ENCODE measurements around the gene PRPS1. TPM values are rescaled to one million over a fixed set of nuclear protein-coding genes. Genes with fewer than 3 reads are reported as not detected.
A peak's percentile ranks its signal among the peaks of the same experiment; 100 is the strongest.

Gene PRPS1
- 22.1 TPM for total RNA-seq
- long read RNA-seq, partial matches to known transcripts = 2 of 5 reads
- long read RNA-seq, other reads (novel, unspliced or antisense) = 1 of 5 reads

DNA sequence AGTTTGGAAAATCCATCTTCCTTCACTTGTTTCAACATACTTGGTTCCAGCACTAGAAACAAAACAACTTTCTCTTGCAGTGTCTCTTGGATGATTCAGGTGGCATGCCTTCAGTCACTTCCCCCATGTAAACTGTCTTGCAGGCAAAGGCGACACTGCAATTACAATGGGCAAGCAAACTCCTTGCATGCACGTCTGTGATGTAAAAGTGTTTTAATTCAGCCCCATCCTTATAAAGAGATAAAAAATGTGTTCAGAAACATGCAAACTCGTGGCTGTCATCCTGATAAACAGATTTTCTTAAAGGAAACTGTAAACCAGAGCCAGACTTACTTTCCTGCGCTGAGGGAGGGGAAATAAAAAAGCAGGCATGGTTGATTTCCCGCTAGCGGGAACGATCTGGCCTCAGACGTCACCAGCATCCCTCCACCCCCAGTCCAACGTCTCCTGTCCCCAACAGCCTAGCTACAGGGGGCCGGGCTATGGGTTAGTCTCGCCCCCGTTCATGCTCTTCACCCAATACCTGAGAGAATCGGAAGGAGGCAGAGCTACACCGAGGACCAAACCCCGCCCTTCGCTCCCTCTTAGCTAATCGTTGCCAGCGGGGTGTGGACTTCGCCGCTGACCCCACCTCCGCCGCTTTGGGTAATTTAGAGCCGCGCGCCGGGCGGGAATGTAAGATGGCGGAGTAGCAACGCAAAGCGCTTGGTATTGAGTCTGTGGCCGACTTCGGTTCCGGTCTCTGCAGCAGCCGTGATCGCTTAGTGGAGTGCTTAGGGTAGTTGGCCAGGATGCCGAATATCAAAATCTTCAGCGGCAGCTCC is at the start of gene PRPS1:
TSS of gene PRPS1 (plus strand) at position 673 of the 824 bp plus-strand sequence. CDS start at position 792, 119 bp downstream.
- H3K36me3 ChIP-seq = no peaks in the 10 kb centered on the region
- H3K4me1 ChIP-seq = peaks cover 16% of the 10 kb centered on the region
- TF ChIP-seq, protein P1, sequence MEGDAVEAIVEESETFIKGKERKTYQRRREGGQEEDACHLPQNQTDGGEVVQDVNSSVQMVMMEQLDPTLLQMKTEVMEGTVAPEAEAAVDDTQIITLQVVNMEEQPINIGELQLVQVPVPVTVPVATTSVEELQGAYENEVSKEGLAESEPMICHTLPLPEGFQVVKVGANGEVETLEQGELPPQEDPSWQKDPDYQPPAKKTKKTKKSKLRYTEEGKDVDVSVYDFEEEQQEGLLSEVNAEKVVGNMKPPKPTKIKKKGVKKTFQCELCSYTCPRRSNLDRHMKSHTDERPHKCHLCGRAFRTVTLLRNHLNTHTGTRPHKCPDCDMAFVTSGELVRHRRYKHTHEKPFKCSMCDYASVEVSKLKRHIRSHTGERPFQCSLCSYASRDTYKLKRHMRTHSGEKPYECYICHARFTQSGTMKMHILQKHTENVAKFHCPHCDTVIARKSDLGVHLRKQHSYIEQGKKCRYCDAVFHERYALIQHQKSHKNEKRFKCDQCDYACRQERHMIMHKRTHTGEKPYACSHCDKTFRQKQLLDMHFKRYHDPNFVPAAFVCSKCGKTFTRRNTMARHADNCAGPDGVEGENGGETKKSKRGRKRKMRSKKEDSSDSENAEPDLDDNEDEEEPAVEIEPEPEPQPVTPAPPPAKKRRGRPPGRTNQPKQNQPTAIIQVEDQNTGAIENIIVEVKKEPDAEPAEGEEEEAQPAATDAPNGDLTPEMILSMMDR (IDR thresholded peaks at IDR 0.05; ENCODE audit: borderline replicate concordance) = peak; percentile 10
- peak; percentile 89 for DNase-seq
- H3K4me3 ChIP-seq = peak within 1 kb of the TSS; percentile 77
- no peaks in the 10 kb centered on the region for H3K27me3 ChIP-seq (ENCODE audit: low read depth)
- H3K27ac ChIP-seq (replicated peaks) = peak within 1 kb of the TSS; percentile 77
- intact Hi-C loops (cut with micrococcal nuclease) = no loop called here
- H3K9me3 ChIP-seq (replicated peaks) = no peaks in the 10 kb centered on the region

DNA sequence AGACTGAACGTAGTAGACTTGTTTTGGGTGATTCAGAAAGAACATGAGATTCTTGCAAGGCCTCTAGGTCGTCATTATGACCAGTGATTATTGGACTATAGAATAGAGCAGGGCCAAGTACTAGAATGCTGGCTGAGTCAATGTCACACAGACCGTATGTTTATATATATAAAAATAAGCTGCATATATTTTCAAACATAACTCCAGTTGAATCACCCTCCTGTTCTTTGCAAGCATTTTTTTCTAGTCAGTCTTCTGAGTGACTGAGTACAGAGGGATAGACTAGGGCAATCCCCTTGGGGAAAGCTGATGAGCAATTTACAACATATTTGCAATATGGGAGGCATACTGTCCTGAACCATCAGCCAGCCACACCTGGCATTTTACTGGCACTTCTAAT is 48.4 kb upstream of the PRPS1 start:
- Histone ChIP-seq H3K27me3 (ENCODE audit: low read depth) (no peaks in the 10 kb centered on the region), H3K4me1 (no peaks in the 10 kb centered on the region), H3K27ac (replicated peaks) (no peak overlapping the region), H3K9me3 (replicated peaks) (peaks cover 11% of the 10 kb centered on the region), H3K36me3 (no peaks in the 10 kb centered on the region), H3K4me3 (no peak overlapping the region)
- no peak for DNase-seq
- TF ChIP-seq, protein P1 (IDR thresholded peaks at IDR 0.05; ENCODE audit: borderline replicate concordance) = no peak
- intact Hi-C loops (cut with micrococcal nuclease) = no loop called here

DNA sequence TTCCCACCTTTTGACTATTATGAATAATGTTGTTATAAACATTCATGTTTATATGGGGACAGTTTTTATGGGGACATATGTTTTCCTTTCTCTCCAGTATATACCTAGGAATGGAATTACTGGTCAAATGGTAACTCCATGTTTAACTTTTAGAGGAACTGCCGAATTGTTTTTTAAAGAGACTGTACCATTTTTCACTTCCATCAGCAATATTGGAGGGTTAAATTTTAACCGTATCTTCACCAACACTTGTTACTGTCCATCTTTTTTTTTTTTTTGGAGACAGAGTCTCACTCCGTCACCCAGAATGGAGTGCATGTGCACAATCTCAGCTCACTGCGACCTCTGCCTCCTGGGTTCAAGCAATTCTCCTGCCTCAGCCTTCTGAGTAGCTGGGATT is 46.4 kb upstream of the PRPS1 start:
- no peaks in the 10 kb centered on the region for H3K4me1 ChIP-seq
- H3K36me3 ChIP-seq = no peaks in the 10 kb centered on the region
- no peak overlapping the region for H3K27ac ChIP-seq (replicated peaks)
- H3K4me3 ChIP-seq = no peak overlapping the region
- intact Hi-C loops (cut with micrococcal nuclease) = no loop called here
- no peak for DNase-seq
- peaks cover 15% of the 10 kb centered on the region for H3K9me3 ChIP-seq (replicated peaks)
- TF ChIP-seq, protein P1 (IDR thresholded peaks at IDR 0.05; ENCODE audit: borderline replicate concordance) = no peak
- no peaks in the 10 kb centered on the region for H3K27me3 ChIP-seq (ENCODE audit: low read depth)

DNA sequence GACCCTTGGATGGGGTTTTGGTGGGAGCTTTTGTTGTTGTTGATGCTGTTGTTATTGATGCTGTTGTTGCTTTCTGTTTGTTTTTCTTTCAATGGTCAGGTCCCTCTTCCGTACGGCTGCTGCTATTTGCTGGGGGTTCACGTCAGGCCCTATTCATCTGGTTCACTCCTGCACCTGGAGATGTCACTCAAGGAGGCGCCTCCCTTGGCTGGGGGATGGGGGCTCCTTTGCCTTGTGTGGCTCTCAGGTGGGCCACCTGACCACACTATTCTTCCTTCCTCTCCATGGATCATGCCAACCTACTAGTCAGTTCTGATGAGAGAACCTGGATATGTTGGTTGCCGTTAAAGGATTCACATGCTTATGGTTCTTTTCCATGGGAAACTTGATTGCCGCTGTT is 39.1 kb upstream of the PRPS1 start:
- intact Hi-C loops (cut with micrococcal nuclease) = no loop called here
- Histone ChIP-seq H3K4me1 (no peaks in the 10 kb centered on the region), H3K4me3 (no peak overlapping the region), H3K9me3 (replicated peaks) (peaks cover 11% of the 10 kb centered on the region), H3K27ac (replicated peaks) (no peak overlapping the region), H3K36me3 (no peaks in the 10 kb centered on the region), H3K27me3 (ENCODE audit: low read depth) (no peaks in the 10 kb centered on the region)
- DNase-seq = no peak
- TF ChIP-seq, protein P1 (IDR thresholded peaks at IDR 0.05; ENCODE audit: borderline replicate concordance) = no peak

DNA sequence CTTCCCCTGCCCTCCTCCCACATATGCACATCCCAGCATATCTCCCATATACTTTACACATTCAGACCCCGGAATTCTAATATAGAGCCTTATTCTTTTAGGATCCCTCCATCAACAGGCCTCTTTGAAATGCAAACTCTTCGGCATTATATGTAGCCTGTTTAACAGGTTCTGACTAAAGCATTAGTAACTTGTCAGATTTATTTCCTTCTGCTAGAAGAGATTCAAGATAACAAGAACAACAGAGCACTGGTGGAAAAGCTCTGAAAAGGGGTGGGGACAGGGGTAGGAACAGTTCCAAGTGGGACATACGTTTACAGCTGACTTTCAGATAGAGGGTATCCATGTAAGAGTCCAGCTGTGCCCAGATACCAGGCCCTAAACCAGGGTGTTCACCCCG is 31.7 kb upstream of the PRPS1 start:
- Histone ChIP-seq H3K36me3 (no peaks in the 10 kb centered on the region), H3K27me3 (ENCODE audit: low read depth) (no peaks in the 10 kb centered on the region), H3K4me1 (no peaks in the 10 kb centered on the region), H3K27ac (replicated peaks) (no peak overlapping the region), H3K9me3 (replicated peaks) (no peaks in the 10 kb centered on the region), H3K4me3 (no peak overlapping the region)
- intact Hi-C loops (cut with micrococcal nuclease) = no loop called here
- TF ChIP-seq, protein P1 (IDR thresholded peaks at IDR 0.05; ENCODE audit: borderline replicate concordance) = no peak
- no peak for DNase-seq

Measured in left ventricle myocardium inferior (tissue), 1 donor.